HepG2 (cell line): Measurements from ENCODE around the gene MYH7.

ENCODE experiments used
- CSRNP1 ChIP-seq: sonication (generic); formaldehyde crosslinking; IDR thresholded peaks from 2 replicates; pipeline ENCODE4 v1.8.1; 2023; ENCODE audit warnings: mild to moderate bottlenecking, missing genetic modification reagents
- MXI1 ChIP-seq: IDR thresholded peaks from 3 replicates; pipeline ENCODE4 v1.6.1; 2012; ENCODE audit warnings: low read depth, low read length, inconsistent platforms, borderline replicate concordance

GRCh38 chr14:23443881-23444280 lies 8.4 kb upstream of the MYH7 start:
- TF ChIP-seq MXI1, result no peak
- no peak for TF ChIP-seq CSRNP1 (CRISPR knock-in tag)
